HAP-1 (cell line): Measurements from ENCODE around the gene POP4.
"Not testable (repeated sequence)": the region's sequence is repeated elsewhere in the genome, so short reads cannot be mapped to it uniquely, and the experiment has no call there.

Experiments used
- DNase-seq, 2 experiments: peaks; one replicate each; pipeline ENCODE4 v3.0.0-alpha.2; 2016 to 2020; ENCODE audit warnings: low spot score in 2 of 2
- H3K27me3 ChIP-seq: fragments of 250-450 bp; sonication (Bioruptor Pico); 2 replicates; pipeline ENCODE4 v1.5.1; 2020; ENCODE audit warnings: low read depth, mild to moderate bottlenecking, moderate library complexity
- H3K36me3 ChIP-seq: fragments of 250-450 bp; sonication (Bioruptor Pico); replicated peaks from 2 replicates; pipeline ENCODE4 v1.5.1; 2020; ENCODE audit warnings: mild to moderate bottlenecking
- H3K4me1 ChIP-seq: fragments of 250-450 bp; sonication (Bioruptor Pico); 2 replicates; pipeline ENCODE4 v1.5.1; 2020; ENCODE audit warnings: mild to moderate bottlenecking
- H3K4me3 ChIP-seq: fragments of 250-450 bp; sonication (Bioruptor Pico); 2 replicates; pipeline ENCODE4 v1.5.1; 2020; ENCODE audit warnings: mild to moderate bottlenecking, moderate library complexity
- H3K9me3 ChIP-seq: fragments of 250-450 bp; sonication (Bioruptor Pico); 2 replicates; pipeline ENCODE4 v1.5.1; 2020; ENCODE audit warnings: mild to moderate bottlenecking, moderate library complexity
- in situ Hi-C: fragments of 300-500 bp; cut with MboI; formaldehyde crosslinking; loops from 3 replicates; pipeline ENCODE4 v1.14.3; 2020; ENCODE audit warnings: low sequenced_read_pairs, inconsistent platforms, mixed read lengths

POP4 gene, protein sequence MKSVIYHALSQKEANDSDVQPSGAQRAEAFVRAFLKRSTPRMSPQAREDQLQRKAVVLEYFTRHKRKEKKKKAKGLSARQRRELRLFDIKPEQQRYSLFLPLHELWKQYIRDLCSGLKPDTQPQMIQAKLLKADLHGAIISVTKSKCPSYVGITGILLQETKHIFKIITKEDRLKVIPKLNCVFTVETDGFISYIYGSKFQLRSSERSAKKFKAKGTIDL

DNA sequence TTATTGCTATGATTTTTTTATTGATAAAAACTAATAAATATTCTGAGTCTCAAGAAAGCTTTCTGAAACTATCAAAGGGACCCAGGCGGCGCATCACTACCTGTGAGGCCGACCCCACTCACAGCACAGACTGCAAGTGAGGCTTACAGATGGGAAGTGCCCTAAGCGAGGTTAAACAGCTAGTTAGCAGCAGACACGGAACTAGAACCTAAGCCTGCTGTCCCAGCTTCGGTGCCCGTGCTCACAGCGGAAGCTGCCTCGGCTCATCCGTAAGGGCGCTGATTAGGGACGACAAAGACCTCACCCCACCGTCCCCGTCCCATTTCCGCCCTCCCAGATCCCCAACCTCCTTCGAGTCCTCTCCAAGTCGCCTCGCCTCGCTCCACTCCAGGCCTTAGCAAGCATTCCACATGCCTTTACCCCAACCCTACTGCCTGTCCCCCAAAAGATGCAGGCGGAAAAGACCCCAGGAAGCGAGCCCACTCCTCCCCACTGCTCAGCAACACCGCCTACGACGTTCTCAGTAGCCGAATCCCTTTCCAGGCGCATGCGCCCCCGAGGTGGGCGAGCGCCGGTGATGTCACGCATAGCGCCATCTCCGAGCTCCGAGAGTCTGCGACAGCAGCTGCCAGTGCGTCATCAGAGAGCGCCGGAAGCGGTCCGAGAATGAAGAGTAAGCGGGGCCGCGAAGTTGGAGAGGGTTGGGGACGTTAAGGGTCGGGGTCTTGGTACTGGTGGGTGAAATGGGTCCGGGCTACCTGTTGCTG, at the start of gene POP4:
Gene POP4 (plus strand): TSS at position 631 of the 767 bp plus-strand sequence. CDS start 36 bp downstream, at position 667.
- Histone ChIP-seq H3K9me3 (no peaks in the 10 kb centered on the region), H3K4me1 (peaks cover 5% of the 10 kb centered on the region), H3K4me3 (peak within 1 kb of the TSS; percentile 94), H3K27me3 (no peaks in the 10 kb centered on the region), H3K36me3 (peaks cover 6% of the 10 kb centered on the region; the same call in 1 of the 2 replicates)
- in situ Hi-C loops: no loop called here
- DNase-seq: peak; percentile 88 to 98

DNA sequence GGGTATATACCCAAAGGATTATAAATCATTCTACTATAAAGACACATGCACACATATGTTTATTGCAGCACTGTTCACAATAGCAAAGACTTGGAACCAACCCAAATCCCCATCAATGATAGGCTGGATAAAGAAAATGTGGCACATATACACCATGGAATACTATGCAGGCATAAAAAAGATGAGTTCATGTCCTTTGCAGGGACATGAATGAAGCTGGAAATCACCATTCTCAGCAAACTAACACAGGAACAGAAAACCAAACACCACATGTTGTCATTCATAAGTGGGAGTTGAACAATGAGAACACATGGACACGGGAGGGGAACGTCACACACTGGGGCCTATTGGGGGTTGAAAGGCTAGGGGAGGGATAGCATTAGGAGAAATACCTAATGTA, 47.0 kb upstream of the POP4 start:
- H3K9me3 ChIP-seq, in situ Hi-C loops, DNase-seq, H3K4me1 ChIP-seq, H3K4me3 ChIP-seq, H3K36me3 ChIP-seq, H3K27me3 ChIP-seq: not testable (repeated sequence)

DNA sequence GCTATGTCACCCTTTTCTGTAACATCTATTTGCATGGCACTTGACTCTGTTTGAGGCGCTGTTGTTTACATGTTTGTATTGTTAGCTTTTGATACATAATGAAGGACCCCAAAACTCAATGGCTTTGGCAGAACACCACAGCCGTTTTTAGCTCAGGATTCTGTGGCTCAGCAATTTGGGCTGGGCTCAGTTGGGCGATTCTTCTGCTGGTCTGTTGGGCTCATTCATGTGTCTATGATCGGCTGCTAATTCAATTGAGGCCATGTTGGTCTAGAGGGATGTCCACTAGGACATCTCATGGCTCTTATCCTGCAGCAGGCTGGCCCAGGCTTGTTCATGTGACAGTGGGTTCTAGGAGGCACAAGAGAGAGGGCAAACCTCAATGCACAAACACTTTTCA, 46.3 kb upstream of the POP4 start:
- Histone ChIP-seq H3K9me3 (no peaks in the 10 kb centered on the region), H3K36me3 (no peaks in the 10 kb centered on the region), H3K4me1 (no peaks in the 10 kb centered on the region), H3K27me3 (peaks cover 7% of the 10 kb centered on the region), H3K4me3 (no peak overlapping the region)
- no peak for DNase-seq
- in situ Hi-C loops: no loop called here

DNA sequence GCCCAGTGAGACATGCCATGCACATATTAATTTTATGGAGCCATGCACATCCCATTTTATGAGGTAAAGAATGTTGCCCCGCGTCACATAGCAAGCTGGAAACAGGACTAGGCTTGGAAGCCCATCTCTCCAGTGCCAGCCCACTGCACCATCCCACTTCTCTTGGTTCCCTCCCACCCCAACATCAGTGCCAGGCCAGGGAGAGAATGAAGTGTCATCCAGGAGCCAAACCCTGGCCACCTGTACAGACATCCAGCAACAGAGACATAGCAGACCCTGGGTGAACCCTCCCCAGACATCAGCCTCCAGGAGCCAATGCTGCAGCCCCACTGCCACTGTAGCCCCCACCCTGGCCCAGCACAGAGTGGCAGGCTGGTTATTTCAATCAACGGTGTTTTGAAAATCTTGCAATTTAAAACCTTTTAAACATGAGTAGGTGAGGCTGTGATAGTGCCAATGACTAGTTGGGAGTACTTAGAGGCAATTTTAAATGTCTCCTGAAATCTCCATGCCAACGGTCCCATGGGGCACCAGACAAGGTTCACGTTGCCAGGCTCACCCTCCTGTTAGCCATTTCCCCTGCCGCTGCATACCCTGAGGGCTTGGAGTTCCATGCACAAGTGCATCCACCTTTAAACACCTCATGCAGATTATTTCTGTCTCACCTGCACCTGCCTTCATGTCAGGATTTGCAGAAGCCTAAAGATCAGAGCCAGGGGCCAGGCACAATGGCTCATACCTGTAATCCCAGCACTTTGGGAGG, 45.6 kb upstream of the POP4 start:
- Histone ChIP-seq H3K4me3 (no peak overlapping the region), H3K4me1 (no peaks in the 10 kb centered on the region), H3K27me3 (peaks cover 7% of the 10 kb centered on the region), H3K36me3 (no peaks in the 10 kb centered on the region), H3K9me3 (no peaks in the 10 kb centered on the region)
- no peak for DNase-seq
- in situ Hi-C loops: no loop called here

DNA sequence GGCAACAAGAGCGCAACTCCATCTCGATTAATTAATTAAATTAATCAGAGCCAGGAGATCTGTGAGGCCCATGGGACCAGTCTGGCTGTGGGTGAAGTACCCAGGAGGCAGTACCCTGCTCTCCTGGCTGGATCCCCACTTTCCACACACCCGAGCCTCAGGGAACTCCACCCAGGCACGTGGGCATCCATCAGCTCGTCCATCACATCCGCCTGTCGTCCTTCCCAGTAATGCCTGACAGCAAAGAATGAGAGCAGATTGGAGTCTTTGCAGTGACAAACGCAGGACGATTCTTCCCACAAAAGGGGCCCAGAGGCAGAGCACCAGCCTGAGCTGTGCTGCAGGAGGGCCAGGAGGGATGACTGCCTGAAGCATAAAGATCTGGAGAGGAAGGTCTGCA, 44.5 kb upstream of the POP4 start:
- Histone ChIP-seq H3K9me3 (no peaks in the 10 kb centered on the region), H3K36me3 (no peaks in the 10 kb centered on the region), H3K4me1 (no peaks in the 10 kb centered on the region), H3K4me3 (no peak overlapping the region), H3K27me3 (peaks cover 7% of the 10 kb centered on the region)
- in situ Hi-C loops: no loop called here
- DNase-seq: no peak

DNA sequence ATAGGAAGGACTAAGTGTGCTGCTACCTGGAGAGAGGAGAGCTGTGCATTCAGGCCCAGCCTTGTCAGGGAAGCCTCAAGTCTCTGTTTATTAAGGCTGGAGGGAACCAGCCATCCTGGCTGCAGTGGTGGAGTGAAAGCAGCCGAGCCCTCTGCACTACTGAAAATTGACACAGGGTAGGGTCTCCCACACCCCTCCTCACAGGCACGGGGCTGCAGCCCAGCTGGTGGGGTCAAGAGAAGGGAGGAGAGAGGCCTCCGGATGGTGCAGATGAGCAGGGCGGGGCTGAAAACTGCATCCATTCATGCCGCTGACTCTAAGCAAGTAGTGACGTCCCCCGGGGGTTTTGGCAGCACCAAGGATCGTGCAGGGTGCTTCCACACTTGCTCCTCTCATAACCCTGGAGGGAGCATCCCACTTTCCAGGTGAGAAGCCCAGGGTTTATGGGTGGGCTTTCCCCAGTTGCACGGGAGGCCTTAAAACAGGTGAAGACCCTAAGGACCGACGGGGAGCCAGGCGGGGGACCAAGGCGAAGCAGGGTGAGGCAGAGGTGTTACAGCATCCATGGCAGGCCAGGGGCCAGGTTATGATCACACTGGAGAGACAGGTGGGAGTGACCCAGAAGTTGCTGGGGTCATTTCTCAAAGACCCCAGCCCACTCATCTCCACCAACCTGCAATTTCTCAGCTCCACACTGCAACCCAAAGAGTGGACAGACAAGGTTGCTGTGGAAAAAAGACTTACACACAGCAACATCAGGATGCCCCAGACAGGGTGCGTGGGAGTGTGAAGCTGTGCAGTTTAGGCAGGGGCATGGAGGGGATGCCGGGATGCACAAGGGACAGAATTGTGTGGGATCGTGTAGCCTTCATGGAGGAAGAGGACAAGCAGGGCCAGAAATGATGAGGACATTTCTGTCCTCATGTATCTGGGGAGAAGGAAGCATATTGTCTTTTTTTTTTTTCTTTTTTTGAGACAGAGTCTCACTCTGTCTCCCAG, 43.5 kb upstream of the POP4 start:
- H3K9me3 ChIP-seq: no peaks in the 10 kb centered on the region

DNA sequence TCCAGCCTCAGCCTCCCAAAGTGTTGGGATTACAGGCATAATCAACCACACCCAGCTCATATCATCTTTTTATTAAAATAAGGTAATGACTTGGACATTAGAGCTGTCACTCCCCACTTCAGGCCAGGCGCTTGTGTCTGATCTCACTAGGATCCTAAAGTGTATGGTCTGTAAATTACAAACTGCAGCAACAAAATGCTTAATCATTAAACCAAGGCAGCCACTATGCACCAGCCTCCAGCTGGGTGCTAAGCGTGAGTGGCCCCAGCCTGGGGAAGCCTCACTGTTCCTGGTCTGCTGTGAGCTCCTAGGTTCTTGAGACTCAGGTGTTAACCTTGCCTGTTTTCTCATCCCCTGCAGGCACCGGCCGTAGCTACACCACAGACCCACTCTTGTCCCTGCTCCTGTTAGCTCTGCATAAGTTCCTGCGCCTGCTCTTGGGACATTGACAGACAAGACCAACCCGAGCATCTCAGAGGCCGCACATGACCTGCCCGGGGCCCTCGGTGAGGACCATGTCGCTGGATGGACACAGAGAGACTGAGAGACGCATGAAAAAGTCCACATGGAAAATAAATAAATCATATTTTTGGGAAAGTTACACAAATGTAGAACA, 42.5 kb upstream of the POP4 start:
- no peaks in the 10 kb centered on the region for H3K36me3 ChIP-seq
- DNase-seq: no peak
- in situ Hi-C loops: no loop called here
- peaks cover 7% of the 10 kb centered on the region for H3K27me3 ChIP-seq
- H3K9me3 ChIP-seq: no peaks in the 10 kb centered on the region
- no peak overlapping the region for H3K4me3 ChIP-seq
- no peaks in the 10 kb centered on the region for H3K4me1 ChIP-seq

More for the DNA sequence above, 43.5 kb upstream of the POP4 start:
- peaks cover 7% of the 10 kb centered on the region for H3K27me3 ChIP-seq
- in situ Hi-C loops: no loop called here
- DNase-seq: no peak
- H3K36me3 ChIP-seq: no peaks in the 10 kb centered on the region
- H3K4me1 ChIP-seq: no peaks in the 10 kb centered on the region
- H3K4me3 ChIP-seq: no peak overlapping the region

DNA sequence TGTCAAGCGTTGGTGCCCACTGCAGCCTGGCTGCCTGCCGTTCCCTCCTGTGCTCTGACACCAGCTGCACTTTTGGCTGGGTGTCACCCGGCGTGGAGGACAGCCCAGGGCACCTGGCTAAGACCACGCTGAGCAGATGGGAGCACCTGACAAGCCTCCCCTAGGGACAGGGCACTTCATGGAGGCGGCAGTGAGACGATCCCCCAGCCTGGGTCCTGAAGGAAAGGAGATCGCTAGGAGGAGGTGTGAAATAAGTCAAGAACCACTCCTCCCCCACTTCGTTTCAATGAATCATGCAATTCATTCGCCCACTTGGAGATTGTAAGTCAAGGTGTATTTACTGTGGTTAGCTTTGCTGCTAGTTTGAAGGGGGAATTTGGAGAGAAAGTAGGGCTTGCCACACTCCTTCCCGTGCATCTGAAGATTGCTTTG, 41.5 kb upstream of the POP4 start:
- H3K9me3 ChIP-seq: no peaks in the 10 kb centered on the region
- H3K4me3 ChIP-seq: no peak overlapping the region
- no peak for DNase-seq
- in situ Hi-C loops: no loop called here
- no peaks in the 10 kb centered on the region for H3K36me3 ChIP-seq
- no peaks in the 10 kb centered on the region for H3K4me1 ChIP-seq
- H3K27me3 ChIP-seq: peaks cover 7% of the 10 kb centered on the region

DNA sequence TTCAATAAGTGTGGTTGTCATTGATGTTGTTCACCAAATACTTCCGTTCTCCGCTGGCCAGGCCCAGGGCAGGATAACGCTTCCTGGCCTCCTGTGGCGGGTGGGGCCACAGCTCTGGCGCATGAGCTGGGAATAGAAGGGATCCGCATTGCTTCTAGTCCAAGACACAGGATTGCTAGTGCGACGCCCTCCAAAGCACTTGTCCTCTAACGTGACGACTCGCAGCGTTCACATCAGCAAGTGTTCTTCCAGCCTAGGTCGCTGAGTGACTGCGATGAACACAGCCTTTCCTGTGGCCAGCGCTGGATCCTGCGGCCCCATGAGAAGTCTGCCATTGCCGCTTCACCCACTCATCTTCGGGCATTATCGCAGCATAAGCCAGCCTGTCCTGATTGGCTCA, 40.9 kb upstream of the POP4 start:
- no peaks in the 10 kb centered on the region for H3K4me1 ChIP-seq
- no peaks in the 10 kb centered on the region for H3K9me3 ChIP-seq
- DNase-seq: no peak
- no peaks in the 10 kb centered on the region for H3K36me3 ChIP-seq
- H3K4me3 ChIP-seq: no peak overlapping the region
- H3K27me3 ChIP-seq: peaks cover 7% of the 10 kb centered on the region
- in situ Hi-C loops: no loop called here

DNA sequence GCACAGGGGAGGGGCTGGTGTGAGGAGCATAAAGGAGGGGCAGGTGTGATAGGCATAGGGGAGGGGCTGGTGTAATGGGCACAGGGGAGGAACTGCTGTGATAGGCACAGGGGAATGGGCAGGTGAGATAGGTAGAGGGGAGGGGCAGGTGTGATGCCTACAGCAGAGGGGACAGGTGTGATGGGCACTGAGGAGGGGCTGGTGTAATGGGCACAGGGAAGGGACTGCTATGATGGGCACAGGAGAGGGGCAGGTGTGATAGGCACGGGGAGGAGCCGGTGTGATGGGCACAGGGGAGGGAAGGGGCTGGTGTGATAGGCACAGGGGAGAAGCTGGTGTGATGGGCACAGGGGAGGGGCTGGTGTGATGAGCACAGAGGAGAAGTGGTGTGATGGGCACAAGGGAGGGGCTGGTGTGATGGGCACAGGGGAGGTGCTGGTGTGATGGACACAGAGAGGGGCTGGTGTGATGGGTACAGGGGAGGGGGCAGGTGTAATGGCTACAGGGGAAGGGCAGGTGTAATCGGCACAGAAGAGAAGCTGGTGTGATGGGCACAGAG, 39.5 kb upstream of the POP4 start:
- Histone ChIP-seq H3K4me1 (no peaks in the 10 kb centered on the region), H3K36me3 (no peaks in the 10 kb centered on the region), H3K27me3 (peaks cover 11% of the 10 kb centered on the region), H3K9me3 (no peaks in the 10 kb centered on the region), H3K4me3 (no peak overlapping the region)
- DNase-seq: no peak
- in situ Hi-C loops: no loop called here

DNA sequence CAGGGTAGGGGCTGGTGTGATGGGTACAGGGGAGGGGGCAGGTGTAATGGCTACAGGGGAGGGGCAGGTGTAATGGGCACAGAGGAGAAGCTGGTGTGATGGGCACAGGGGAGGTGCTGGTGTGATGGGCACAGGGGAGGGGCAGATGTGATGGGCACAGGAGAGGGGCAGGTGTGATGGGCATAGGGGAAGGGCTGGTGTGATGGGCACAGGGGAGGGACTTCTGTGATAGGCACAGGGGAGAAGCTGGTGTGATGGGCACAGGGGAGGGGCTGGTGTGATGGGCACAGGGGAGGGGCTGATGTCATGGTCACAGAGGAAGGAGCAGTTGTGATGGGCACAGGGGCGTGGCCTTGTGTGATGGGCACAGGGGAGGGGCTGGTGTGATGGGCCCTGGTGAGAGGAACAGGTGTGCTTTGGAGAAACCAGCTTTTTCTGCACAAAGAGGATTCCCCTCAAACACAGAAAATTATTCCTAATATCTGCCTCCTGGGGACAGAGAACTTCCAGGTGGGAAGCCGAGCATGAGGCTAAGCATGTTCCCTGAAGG, 38.6 kb upstream of the POP4 start:
- in situ Hi-C loops: no loop called here
- H3K9me3 ChIP-seq: no peaks in the 10 kb centered on the region
- H3K27me3 ChIP-seq: peaks cover 12% of the 10 kb centered on the region
- no peak overlapping the region for H3K4me3 ChIP-seq
- no peaks in the 10 kb centered on the region for H3K4me1 ChIP-seq
- no peak for DNase-seq
- H3K36me3 ChIP-seq: no peaks in the 10 kb centered on the region
